ENCODE measurements around the gene DPM1.

GRCh38 chr20:50968289-50968688 is 10.0 kb upstream of the DPM1 start:
- TF ChIP-seq POLR2A (IDR thresholded peaks at IDR 0.05; ENCODE audit: low read depth, low read length) (no peak), TAF1 (IDR thresholded peaks at IDR 0.05; ENCODE audit: low read depth, low read length) (no peak), POLR2AphosphoS5 (IDR thresholded peaks at IDR 0.05; ENCODE audit: low read depth, low read length) (no peak), SPI1 (IDR thresholded peaks at IDR 0.05; ENCODE audit: low read depth, low read length) (no peak)
